Stimulated activated naive B cell treated with anti-CD40 and anti-IgM and Interleukin-4, amounts not matched to agents 10 μg/mL and 1 μg/mL and 100 μg/mL, for 72 hours (primary cell): ENCODE data around the gene PNISR.

ENCODE experiments used
- ATAC-seq, 2 donors: fragments of 150-1000 bp; cut with Tn5 transposase; replicated peaks; 2 replicates each; pipeline ENCODE4 v1.10.0; 2021; ENCODE audit warnings: moderate library complexity in 1 of 2
- DNase-seq: peaks from one replicate; pipeline ENCODE4 v3.0.0; 2021
- H3K27ac Mint-ChIP-seq: one replicate; pipeline ENCODE4 v1.8.0; 2022; ENCODE audit warnings: mild to moderate bottlenecking, mixed read lengths
- H3K27me3 Mint-ChIP-seq, 2 donors: one replicate each; pipeline ENCODE4 v1.8.0; 2022; ENCODE audit warnings: mixed read lengths in 2 of 2
- H3K36me3 Mint-ChIP-seq, 2 donors: one replicate each; pipeline ENCODE4 v1.8.0; 2022; ENCODE audit warnings: mixed read lengths in 2 of 2, mild to moderate bottlenecking in 1 of 2
- H3K4me1 Mint-ChIP-seq, 2 donors: one replicate each; pipeline ENCODE4 v1.8.0; 2022; ENCODE audit warnings: mixed read lengths in 2 of 2, mild to moderate bottlenecking in 1 of 2
- H3K4me3 Mint-ChIP-seq, 2 donors: one replicate each; pipeline ENCODE4 v1.8.0; 2022; ENCODE audit warnings: mild to moderate bottlenecking in 2 of 2, mixed read lengths in 2 of 2, moderate library complexity in 1 of 2
- H3K9me3 Mint-ChIP-seq, 2 donors: one replicate each; pipeline ENCODE4 v1.8.0; 2022; ENCODE audit warnings: mixed read lengths in 2 of 2, mild to moderate bottlenecking in 1 of 2

The PNISR gene

DNA sequence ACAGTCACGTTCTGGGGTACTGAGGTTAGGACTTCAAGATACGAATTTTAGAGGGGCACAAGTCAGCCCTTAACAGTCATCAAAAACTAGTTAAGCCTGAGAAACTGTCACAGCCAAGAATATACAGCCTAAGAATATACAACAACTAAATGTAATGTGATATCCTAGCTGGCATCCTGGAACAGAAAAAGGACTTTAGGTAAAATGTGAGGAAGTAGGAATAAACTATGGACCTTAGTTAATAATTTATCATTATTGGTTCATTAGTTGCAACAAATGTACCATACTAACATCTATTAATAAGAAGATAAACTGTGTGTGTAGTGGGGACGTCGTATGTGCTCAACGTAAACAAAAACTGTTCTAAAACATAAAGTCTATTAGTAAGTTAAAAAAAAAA lies 1.1 kb downstream of the PNISR start:
- Mint-ChIP-seq H3K9me3 (no peaks in the 10 kb centered on the region), H3K27ac (peak overlapping the region; percentile 79), H3K36me3 (peaks cover 17 to 31% of the 10 kb centered on the region in 2 donors), H3K4me3 (peak overlapping the region; percentile 93 to 97), H3K27me3 (no peaks in the 10 kb centered on the region), H3K4me1 (peaks cover 33 to 63% of the 10 kb centered on the region in 2 donors)
- ATAC-seq: no peak
- no peak for DNase-seq

DNA sequence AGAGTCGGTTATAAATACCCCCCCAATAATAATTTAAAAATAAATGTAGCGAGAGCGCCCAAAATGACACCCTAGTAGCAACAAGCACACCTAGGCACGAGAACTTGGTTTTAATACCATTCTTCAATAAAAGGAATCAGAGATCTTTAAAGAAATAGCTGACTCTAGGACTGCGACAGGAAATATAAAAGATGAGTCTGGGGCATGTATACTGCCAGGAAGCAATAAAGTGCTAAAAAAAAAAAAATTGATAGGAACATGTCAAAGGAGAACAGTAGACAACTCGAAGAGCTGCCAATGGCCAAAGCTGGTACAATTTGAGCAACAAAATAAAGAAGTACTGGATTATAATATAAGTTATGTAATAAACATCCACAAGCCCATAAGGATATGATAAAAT lies 2.2 kb downstream of the PNISR start:
- peaks cover 16 to 30% of the 10 kb centered on the region in 2 donors for H3K36me3 Mint-ChIP-seq
- H3K27me3 Mint-ChIP-seq: no peaks in the 10 kb centered on the region
- DNase-seq: no peak
- ATAC-seq: no peak
- no peaks in the 10 kb centered on the region for H3K9me3 Mint-ChIP-seq
- H3K4me3 Mint-ChIP-seq: no peak overlapping the region
- peak overlapping the region; percentile 80 for H3K27ac Mint-ChIP-seq
- H3K4me1 Mint-ChIP-seq: peaks cover 33 to 64% of the 10 kb centered on the region in 2 donors

DNA sequence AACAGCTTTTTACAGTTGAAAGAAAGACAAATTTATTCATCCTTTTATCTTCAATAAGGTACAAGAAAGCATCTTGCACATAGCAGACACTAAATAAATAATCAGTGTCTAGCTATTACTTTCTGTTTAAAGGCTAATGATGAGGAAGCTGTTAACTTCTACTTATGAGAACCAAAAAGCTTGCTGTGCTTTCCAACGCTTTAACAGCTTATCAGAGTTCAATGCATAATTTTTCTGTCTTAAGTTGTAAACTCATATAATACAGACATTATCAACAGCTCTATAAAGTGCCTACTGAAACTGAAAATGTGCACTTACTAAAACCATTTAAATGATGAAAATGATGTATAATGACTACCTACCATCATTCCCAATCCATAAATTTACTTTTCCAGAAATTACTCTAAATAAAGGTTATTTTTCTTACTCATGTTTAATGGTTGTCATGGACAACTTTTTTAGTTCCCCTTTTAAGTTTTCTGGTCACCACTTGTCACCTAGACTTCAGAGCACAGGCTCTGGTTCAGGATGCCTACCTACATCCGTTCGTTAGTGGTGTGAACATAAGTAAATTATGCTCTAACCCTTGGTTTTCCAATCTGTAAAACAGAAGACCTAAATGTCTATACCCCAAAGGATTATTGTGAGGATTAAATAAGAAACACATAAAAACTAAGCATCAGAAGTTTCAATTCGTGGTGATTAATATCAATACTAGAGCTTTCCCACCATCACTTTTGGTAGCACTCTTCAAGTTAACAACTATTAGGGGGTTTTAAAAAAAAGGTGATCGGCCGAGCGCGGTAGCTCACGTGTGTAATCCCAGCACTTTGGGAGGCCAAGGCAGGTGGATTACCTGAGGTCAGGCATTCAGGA lies 8.0 kb downstream of the PNISR start:
- Mint-ChIP-seq H3K27ac (peak overlapping the region; percentile 84), H3K36me3 (peaks cover 16 to 26% of the 10 kb centered on the region in 2 donors), H3K4me3 (peak overlapping the region in 1 of 2 donors; percentile 41), H3K27me3 (no peaks in the 10 kb centered on the region), H3K4me1 (peaks cover 18 to 51% of the 10 kb centered on the region in 2 donors), H3K9me3 (no peaks in the 10 kb centered on the region)
- no peak for DNase-seq
- ATAC-seq: peak; percentile 81 to 90

DNA sequence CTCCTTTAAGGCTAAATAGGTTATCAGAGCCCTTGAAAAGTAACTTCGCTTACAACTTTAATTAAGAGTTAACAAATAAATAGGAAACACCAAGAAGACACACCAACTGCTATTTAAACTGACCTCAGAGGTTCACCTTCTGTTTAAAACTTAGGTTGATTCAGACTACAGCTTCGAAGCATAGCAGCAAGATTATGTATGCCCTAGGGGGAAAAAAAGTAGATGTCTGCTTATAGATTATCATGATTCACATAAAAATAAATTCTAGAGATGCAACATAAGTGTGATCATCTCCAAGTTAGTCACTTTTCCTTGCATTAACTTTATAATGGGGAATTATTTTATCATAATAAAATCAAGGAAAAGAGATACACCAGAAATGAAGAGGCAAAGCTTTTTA lies 8.9 kb downstream of the PNISR start:
- no peak overlapping the region for H3K27ac Mint-ChIP-seq
- no peak for DNase-seq
- no peaks in the 10 kb centered on the region for H3K27me3 Mint-ChIP-seq
- ATAC-seq: no peak
- peaks cover 14 to 41% of the 10 kb centered on the region in 2 donors for H3K4me1 Mint-ChIP-seq
- peaks cover 14 to 23% of the 10 kb centered on the region in 2 donors for H3K36me3 Mint-ChIP-seq
- H3K9me3 Mint-ChIP-seq: no peaks in the 10 kb centered on the region
- H3K4me3 Mint-ChIP-seq: no peak overlapping the region

DNA sequence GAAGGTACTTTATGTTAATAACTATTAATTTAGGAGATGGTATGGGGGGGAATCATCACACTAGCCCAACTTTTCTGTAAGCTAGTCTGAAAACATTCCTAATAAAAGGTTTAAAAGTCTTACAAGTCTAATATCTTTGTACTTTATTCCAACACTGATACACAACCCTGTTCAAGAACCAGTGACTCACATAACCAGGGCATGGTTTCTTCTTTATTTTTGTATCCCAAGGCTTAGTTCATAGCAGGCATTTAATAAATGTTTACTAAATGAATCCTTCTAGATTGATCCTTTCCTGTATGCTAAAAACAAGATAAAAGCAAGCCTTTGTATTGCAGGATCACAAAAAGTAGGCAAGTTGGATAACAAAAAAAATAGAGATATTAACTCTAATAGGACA lies 9.7 kb downstream of the PNISR start:
- Mint-ChIP-seq H3K4me1 (peaks cover 11 to 37% of the 10 kb centered on the region in 2 donors), H3K36me3 (peaks cover 15 to 24% of the 10 kb centered on the region in 2 donors), H3K27ac (no peak overlapping the region), H3K27me3 (no peaks in the 10 kb centered on the region), H3K9me3 (no peaks in the 10 kb centered on the region), H3K4me3 (no peak overlapping the region)
- DNase-seq: no peak
- no peak for ATAC-seq

DNA sequence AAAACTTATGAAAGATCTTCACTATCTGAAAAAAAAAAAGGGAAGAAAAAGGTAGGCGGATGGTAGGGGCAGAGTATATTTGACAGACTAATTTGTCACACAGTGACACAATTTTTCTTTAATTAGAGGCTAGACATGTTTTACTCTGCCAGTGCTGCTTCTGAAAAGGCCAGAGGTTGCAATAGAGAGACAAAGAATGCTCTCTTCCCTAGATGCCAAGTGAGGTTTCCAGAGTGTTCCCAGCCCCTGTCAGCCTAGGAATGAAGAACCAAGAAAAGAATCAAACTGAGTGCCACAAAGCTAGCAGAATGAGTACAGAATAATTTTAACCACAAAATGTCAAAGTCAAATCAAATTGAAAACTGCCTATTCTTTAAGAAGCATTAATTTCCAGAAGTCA lies 13.0 kb downstream of the PNISR start:
- Mint-ChIP-seq H3K36me3 (peaks cover 21 to 25% of the 10 kb centered on the region in 2 donors), H3K4me1 (peaks cover 5 to 16% of the 10 kb centered on the region in 2 donors), H3K27ac (no peak overlapping the region), H3K27me3 (no peaks in the 10 kb centered on the region), H3K4me3 (no peak overlapping the region), H3K9me3 (no peaks in the 10 kb centered on the region)
- DNase-seq: no peak
- ATAC-seq: no peak

DNA sequence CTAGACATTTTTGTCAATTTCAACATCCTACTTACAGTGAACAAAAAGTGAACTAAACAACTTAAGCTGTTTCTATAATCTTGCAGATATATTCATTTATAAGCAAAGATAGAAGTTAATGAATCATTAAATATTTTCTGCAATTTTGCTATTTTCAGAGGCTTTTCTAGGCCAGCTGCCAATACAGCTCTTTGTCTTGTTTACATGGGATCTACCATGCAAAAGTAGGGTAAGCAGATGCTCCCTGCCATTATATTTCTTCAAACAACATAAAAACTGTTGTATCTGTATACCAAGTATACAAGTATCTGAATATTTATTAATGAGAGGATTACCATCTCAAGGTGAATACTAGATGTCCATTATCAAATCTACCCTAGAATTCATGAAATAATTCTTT lies 15.4 kb downstream of the PNISR start:
- DNase-seq (no peak), ATAC-seq (no peak)
- H3K27me3 Mint-ChIP-seq: no peaks in the 10 kb centered on the region
- H3K9me3 Mint-ChIP-seq: no peaks in the 10 kb centered on the region
- peaks cover 26 to 36% of the 10 kb centered on the region in 2 donors for H3K36me3 Mint-ChIP-seq
- H3K4me3 Mint-ChIP-seq: no peak overlapping the region
- H3K27ac Mint-ChIP-seq: no peak overlapping the region
- H3K4me1 Mint-ChIP-seq: peaks cover 5 to 11% of the 10 kb centered on the region in 2 donors

DNA sequence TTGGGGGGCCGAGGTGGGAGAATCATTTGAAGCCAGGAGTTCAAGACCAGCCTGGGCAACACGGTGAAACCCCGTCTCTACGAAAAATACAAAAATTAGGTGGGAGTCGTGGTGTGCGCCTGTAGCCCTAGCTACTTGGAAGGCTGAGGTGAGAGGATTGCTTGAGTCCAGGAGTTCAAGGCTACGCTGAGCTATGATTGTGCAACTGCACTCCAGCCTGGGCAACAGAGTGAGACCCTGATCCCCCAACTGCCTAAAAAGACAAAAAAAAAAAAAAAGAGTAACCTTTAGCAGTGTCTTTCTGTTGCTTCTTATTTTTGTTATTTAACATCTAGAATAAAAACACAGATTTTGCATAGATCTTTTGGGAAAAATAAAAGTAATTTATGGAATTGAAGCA lies 18.0 kb downstream of the PNISR start:
- no peak overlapping the region for H3K4me3 Mint-ChIP-seq
- DNase-seq: no peak
- H3K36me3 Mint-ChIP-seq: peaks cover 27 to 44% of the 10 kb centered on the region in 2 donors
- no peaks in the 10 kb centered on the region for H3K27me3 Mint-ChIP-seq
- H3K9me3 Mint-ChIP-seq: no peaks in the 10 kb centered on the region
- ATAC-seq: no peak
- H3K27ac Mint-ChIP-seq: no peak overlapping the region
- H3K4me1 Mint-ChIP-seq: peaks cover 0 to 3% of the 10 kb centered on the region in 2 donors

DNA sequence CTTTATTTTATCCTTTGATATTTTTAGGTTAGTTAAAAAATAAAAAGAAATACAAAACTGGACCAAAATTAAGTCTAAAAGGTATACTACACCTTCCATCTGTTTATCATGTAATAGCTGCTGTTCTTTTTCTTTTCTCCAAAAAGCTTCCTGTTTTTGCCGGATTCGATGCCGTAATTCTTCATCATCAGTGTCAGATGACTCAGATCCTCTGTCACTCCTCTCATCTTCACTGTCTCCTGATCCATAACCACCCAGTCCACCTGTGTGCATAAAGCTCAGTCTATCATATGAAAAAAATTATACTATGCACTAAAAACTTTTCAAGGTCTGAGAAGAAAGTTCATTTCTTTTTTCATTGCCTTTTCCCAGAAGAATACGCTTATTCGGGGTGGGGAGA lies 22.7 kb downstream of the PNISR start:
- DNase-seq: no peak
- Mint-ChIP-seq H3K4me3 (no peak overlapping the region), H3K4me1 (no peaks in the 10 kb centered on the region), H3K36me3 (peaks cover 21 to 39% of the 10 kb centered on the region in 2 donors), H3K27me3 (no peaks in the 10 kb centered on the region), H3K27ac (peak overlapping the region; percentile 1), H3K9me3 (no peaks in the 10 kb centered on the region)
- no peak for ATAC-seq

DNA sequence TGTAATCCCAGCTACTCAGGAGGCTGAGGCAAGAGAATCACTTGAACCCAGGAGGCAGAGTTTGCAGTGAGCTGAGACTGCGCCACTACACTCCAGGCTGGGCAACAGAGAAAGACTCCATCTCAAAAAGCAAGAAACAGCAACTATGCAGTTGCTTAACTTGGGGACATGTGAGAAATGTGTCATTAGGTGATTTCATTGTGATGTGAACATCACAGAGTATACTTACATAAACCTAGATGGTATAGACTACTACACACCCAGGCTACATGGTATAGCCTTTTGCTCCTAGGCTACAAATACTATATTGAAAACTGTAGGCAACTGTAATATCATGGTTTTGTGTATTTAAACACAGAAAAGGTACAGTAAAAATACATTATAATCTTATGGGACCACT lies 27.8 kb downstream of the PNISR start:
- Mint-ChIP-seq H3K36me3 (peaks cover 10 to 28% of the 10 kb centered on the region in 2 donors), H3K4me3 (no peak overlapping the region)

DNA sequence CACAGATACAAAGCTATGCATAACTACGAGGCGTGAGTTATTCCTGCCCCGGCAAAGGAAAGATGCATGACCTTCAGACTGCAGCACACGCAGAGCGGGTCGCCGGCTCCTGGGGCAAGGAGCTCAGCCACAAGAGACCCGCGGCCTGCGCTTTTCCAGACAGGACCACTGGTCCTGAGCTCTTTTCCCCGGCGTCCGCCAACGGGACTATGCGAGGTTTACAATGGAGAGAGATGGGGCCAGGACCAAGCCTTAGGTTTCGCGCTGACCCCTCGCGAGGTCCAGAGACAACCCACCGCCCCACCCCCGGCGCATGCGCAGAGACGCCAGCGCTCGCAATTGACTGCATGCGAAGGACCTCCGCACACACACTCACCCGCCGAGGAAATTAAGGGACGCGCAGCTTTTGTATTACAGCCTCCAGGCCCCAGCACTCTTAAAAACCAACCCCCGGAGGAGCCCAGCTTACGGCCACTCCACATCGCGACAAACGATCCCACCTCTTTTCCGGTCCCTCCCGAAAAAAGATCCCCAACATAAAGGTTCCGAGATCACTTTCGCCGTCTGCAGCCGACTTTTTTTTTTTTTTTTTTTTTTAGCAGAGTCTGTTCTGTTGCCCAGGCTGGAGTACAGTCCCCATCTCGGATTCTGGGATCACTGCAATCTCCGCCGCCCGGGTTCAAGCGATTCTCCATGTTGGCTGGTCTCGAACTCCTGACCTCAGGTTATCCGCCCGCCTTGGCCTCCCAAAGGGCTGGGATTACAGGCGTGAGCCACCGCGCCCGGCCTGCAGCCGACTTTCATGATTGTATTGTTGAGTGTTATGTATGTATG lies 31.2 kb downstream of the PNISR start, which contains the start of gene COQ3:
TSS of gene COQ3 (minus strand) at position 498 of the 834 bp plus-strand sequence. CDS start at position 482, 16 bp downstream.
- peak within 1 kb of the TSS; percentile 96 for H3K27ac Mint-ChIP-seq
- ATAC-seq: peak; percentile 84 to 87
- peak; percentile 65 for DNase-seq
- H3K4me1 Mint-ChIP-seq: peaks cover 4 to 12% of the 10 kb centered on the region in 2 donors
- H3K9me3 Mint-ChIP-seq: no peaks in the 10 kb centered on the region
- no peaks in the 10 kb centered on the region for H3K27me3 Mint-ChIP-seq
- peaks cover 1 to 16% of the 10 kb centered on the region in 2 donors for H3K36me3 Mint-ChIP-seq
- H3K4me3 Mint-ChIP-seq: peak within 1 kb of the TSS; percentile 95 to 97

More for the DNA sequence above, 27.8 kb downstream of the PNISR start:
- no peak overlapping the region for H3K27ac Mint-ChIP-seq
- H3K9me3 Mint-ChIP-seq: no peaks in the 10 kb centered on the region
- no peak for ATAC-seq
- H3K4me1 Mint-ChIP-seq: peaks cover 4 to 10% of the 10 kb centered on the region in 2 donors
- H3K27me3 Mint-ChIP-seq: no peaks in the 10 kb centered on the region
- DNase-seq: no peak

DNA sequence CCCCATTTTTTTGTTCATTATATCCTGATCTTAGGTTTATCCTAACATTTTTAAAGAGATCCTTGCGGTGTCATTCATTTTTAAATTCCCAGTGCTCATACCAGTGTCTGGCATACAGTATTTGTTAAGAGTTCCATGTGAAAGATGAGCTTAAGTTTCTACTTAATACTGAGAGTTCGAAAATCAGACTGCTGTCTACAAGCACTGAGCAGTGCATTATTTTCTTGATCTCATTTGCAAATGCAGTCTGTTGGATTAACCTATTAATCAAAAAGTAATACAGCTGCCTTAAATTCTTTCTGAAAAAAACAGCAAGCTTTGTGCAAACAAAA lies 31.8 kb downstream of the PNISR start:
- Mint-ChIP-seq H3K27ac (peak overlapping the region; percentile 96), H3K4me1 (peaks cover 4 to 12% of the 10 kb centered on the region in 2 donors)

DNA sequence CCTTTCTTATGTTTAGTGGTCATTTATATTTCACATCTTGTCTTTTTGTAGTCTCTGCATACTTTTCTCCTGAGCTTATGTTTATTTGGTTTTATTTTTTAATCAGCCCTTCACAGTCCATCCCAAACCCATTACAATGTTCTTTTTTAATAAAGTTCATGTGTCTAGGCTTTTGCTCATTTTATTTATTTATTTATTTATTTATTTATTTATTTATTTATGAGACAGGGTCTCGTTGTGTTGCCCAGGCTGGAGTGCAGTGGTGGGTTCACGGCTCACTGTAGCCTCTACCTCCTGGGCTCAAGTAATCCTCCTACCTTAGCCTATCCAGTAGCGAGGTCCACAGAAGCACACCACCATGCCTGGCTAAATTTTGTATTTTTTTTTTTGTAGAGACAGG lies 34.2 kb downstream of the PNISR start:
- Mint-ChIP-seq H3K27ac (no peak overlapping the region), H3K4me3 (no peak overlapping the region), H3K4me1 (peaks cover 4 to 22% of the 10 kb centered on the region in 2 donors), H3K9me3 (no peaks in the 10 kb centered on the region), H3K36me3 (peaks cover 0 to 10% of the 10 kb centered on the region in 2 donors), H3K27me3 (no peaks in the 10 kb centered on the region)
- no peak for ATAC-seq
- DNase-seq: no peak

More for the DNA sequence above, 31.8 kb downstream of the PNISR start:
- Mint-ChIP-seq H3K27me3 (no peaks in the 10 kb centered on the region), H3K9me3 (no peaks in the 10 kb centered on the region), H3K4me3 (peak overlapping the region; percentile 95 to 97), H3K36me3 (peaks cover 1 to 16% of the 10 kb centered on the region in 2 donors)
- DNase-seq (no peak), ATAC-seq (peak; percentile 23 to 33)

DNA sequence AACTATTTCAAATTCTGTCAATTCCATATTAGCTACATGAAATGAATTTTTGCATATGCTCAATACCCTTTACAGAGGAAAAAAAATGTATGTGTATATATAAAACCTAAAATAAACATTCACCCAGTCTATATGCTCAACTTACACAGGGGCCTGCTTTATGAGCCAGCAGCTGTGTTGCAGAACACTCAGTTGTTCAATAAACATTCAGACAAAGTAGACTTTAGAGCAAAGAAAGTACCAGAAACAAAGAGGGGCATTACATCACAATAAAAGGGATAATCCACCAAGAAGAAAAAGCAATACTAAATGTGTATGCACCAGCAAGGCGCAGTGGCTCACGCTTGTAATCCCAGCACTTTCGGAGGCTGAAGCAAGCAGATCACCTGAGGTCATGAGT lies 40.6 kb downstream of the PNISR start:
- H3K27ac Mint-ChIP-seq: no peak overlapping the region
- ATAC-seq: no peak
- H3K4me1 Mint-ChIP-seq: peaks cover 0 to 10% of the 10 kb centered on the region in 2 donors

More for the DNA sequence above, 40.6 kb downstream of the PNISR start:
- Mint-ChIP-seq H3K9me3 (no peaks in the 10 kb centered on the region), H3K27me3 (no peaks in the 10 kb centered on the region), H3K36me3 (peaks cover 5 to 10% of the 10 kb centered on the region in 2 donors), H3K4me3 (no peak overlapping the region)
- no peak for DNase-seq
